Esophagus squamous epithelium (tissue), 4 donors: ENCODE measurements around the gene MBOAT1.

ENCODE experiments used
- POLR2A ChIP-seq, 4 donors: fragments of 450-650 bp; IDR thresholded peaks; one replicate each; pipeline ENCODE4 v1.6.1; 2017; ENCODE audit warnings: antibody characterized with exemption in 4 of 4, mild to moderate bottlenecking in 4 of 4, moderate library complexity in 3 of 4
- TF ChIP-seq, protein P1 (sequence below), 6 experiments: fragments of 450-650 bp in 4 of 6; fragments of 200-600 bp in 2 of 6; sonication (generic) in 2 of 6; IDR thresholded peaks; one replicate each; pipeline ENCODE4 v1.5.1; 2016 to 2019; ENCODE audit warnings: antibody characterized with exemption in 6 of 6, mild to moderate bottlenecking in 4 of 6, moderate library complexity in 4 of 6

DNA sequence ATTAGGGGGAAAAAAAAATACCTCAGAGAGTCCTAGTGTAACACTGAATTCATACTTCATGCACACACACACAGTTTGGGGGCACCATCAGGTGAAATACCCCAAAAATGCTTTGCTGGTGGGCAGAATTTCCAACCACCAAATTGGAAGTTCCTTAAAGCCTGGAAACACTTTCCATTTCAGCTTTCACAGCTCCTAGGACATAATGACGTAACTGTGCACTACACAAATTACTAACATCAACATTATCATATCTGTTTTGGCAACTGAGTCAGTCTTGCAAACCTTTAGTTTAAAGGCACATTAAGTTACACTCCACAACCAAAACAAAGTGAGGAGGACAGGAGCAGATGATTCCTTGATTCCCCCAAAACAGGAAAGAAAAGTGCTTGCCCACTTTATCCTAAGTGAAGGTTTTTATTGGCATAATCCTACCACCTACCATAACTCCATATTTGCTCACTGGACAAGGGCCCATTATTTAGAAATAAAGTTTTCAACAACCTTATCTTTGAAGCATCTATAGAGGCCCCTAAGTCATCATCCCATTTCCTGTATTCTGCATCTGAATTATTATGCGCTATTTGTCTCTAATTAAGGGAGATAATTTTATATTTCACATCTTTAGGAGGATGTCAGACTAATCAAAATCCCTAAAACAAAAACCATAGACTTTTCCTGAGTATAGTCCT lies 3.4 kb downstream of the MBOAT1 start:
- TF ChIP-seq, protein P1, sequence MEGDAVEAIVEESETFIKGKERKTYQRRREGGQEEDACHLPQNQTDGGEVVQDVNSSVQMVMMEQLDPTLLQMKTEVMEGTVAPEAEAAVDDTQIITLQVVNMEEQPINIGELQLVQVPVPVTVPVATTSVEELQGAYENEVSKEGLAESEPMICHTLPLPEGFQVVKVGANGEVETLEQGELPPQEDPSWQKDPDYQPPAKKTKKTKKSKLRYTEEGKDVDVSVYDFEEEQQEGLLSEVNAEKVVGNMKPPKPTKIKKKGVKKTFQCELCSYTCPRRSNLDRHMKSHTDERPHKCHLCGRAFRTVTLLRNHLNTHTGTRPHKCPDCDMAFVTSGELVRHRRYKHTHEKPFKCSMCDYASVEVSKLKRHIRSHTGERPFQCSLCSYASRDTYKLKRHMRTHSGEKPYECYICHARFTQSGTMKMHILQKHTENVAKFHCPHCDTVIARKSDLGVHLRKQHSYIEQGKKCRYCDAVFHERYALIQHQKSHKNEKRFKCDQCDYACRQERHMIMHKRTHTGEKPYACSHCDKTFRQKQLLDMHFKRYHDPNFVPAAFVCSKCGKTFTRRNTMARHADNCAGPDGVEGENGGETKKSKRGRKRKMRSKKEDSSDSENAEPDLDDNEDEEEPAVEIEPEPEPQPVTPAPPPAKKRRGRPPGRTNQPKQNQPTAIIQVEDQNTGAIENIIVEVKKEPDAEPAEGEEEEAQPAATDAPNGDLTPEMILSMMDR (IDR thresholded peaks at IDR 0.05): no peak
- TF ChIP-seq POLR2A (IDR thresholded peaks at IDR 0.05): no peak
